Tibial nerve (tissue), 4 donors: ENCODE data around the gene SATB1.
"Not testable (repeated sequence)": the region's sequence is repeated elsewhere in the genome, so short reads cannot be mapped to it uniquely, and the experiment has no call there.

ENCODE experiments used
- CTCF ChIP-seq, 5 experiments: fragments of 200-600 bp in 3 of 5; fragments of 450-650 bp in 2 of 5; sonication (generic) in 3 of 5; IDR thresholded peaks; one replicate each; pipeline ENCODE4 v1.5.1; 2016 to 2019; ENCODE audit warnings: antibody characterized with exemption in 5 of 5, mild to moderate bottlenecking in 3 of 5, moderate library complexity in 2 of 5
- EP300 ChIP-seq, 2 donors: sonication (generic); formaldehyde crosslinking; IDR thresholded peaks; one replicate each; pipeline ENCODE4 v1.6.1; 2017; ENCODE audit warnings: antibody characterized with exemption in 2 of 2, mild to moderate bottlenecking in 1 of 2
- POLR2A ChIP-seq, 2 donors: fragments of 450-650 bp; IDR thresholded peaks; one replicate each; pipeline ENCODE4 v1.6.1; 2017; ENCODE audit warnings: antibody characterized with exemption in 2 of 2, mild to moderate bottlenecking in 2 of 2, moderate library complexity in 2 of 2

DNA sequence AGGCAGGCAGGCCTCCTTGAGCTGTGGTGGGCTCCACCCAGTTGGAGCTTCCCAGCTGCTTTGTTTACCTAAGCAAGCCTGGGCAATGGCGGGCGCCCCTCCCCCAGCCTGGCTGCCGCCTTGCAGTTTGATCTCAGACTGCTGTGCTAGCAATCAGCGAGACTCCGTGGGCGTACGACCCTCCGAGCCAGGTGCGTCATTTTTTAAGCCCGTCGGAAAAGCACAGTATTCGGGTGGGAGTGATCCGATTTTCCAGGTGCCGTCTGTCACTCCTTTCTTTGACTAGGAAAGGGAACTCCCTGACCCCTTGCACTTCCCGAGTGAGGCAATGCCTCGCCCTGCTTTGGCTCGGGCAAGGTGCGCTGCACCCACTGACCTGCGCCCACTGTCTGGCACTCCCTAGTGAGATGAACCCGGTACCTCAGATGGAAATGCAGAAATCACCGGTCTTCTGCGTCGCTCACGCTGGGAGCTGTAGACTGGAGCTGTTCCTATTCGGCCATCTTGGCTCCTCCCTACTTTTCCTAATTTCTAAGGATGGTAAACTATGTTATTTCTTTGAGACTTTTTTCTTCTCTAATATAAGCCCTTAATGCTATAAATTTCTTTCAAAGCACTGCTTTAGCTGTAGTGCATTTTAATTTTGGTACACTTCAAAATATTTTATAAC, 94.2 kb downstream of the SATB1 start:
- TF ChIP-seq CTCF, POLR2A, EP300 (IDR thresholded peaks at IDR 0.05): not testable (repeated sequence)
